Measurements from ENCODE around the gene PRKG1. TPM values are rescaled to one million over a fixed set of nuclear protein-coding genes. Genes with fewer than 3 reads are reported as not detected.

Gene PRKG1
- polyA plus RNA-seq, 1 donor (not counting 4 experiments of a cell fraction or from before 2014, with no cell fraction given), result 0.24 TPM

DNA sequence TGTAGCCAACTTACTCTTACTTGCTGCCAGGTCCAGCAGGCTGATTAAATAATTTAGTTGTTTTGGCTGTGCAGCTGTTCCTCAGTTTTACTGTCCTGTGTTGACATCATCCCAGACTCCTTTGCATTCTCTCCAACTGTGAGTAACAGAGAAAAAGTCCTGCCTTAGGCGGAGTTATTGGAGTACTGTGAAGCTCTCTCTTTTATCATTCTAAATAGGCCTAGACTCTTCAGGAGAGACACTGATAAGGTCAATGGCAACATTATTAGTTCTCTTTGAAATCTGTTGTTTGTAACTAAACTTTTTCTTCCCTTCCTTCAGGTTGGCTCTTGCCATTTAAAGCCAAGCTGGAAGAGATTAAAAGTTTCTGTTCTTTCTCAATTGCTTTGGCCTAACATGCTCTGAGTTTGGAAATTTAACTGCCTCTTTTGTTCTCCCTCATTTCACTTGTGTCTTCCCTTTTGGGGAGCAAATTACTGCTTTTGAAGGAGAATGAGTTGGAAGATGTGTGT lies 840.8 kb downstream of the PRKG1 start:
- FAIRE-seq, result no peak

GRCh38 chr10:51918440-51918839 lies 844.2 kb downstream of the PRKG1 start:
- H4K20me1 ChIP-seq (ENCODE audit: control insufficient read depth, extremely low read depth, insufficient read depth, low read length), result no peaks in the 10 kb centered on the region
- no peaks in the 10 kb centered on the region for H3K4me1 ChIP-seq (ENCODE audit: control insufficient read depth, extremely low read depth, insufficient read depth, low read length)
- H3K9me1 ChIP-seq (ENCODE audit: control insufficient read depth, extremely low read depth, insufficient read depth, low read length), result no peaks in the 10 kb centered on the region
- no peak overlapping the region for H3K27ac ChIP-seq (ENCODE audit: control insufficient read depth, insufficient read depth, low read length)
- H3K9me3 ChIP-seq (ENCODE audit: control insufficient read depth, low read depth, low read length), result no peaks in the 10 kb centered on the region
- no peak overlapping the region for H3K4me3 ChIP-seq (ENCODE audit: control insufficient read depth in 2 of 3, extremely low read depth in 1 of 3, insufficient read depth in 2 of 3, low read depth in 1 of 3, low read length in 3 of 3)
- no peak overlapping the region for H3K9ac ChIP-seq (ENCODE audit: control insufficient read depth, extremely low read depth, insufficient read depth, low read length)
- FAIRE-seq (no peak), DNase-seq (ENCODE audit: low read depth, low spot score) (no peak)
- H3K4me2 ChIP-seq (ENCODE audit: control insufficient read depth, extremely low read depth, insufficient read depth, low read depth, low read length), result no peak overlapping the region
- H3K27me3 ChIP-seq (ENCODE audit: control insufficient read depth, extremely low read depth, insufficient read depth, low read length), result no peaks in the 10 kb centered on the region
- TF ChIP-seq CTCF (optimal IDR thresholded peaks at IDR 0.05 in 1 of 3, IDR thresholded peaks at IDR 0.05 in 1 of 3, conservative IDR thresholded peaks at IDR 0.05 in 1 of 3; ENCODE audit: extremely low read depth in 1 of 3, insufficient read depth in 2 of 3, low read length in 3 of 3), result no peak
- TF ChIP-seq EZH2 (IDR thresholded peaks at IDR 0.05; ENCODE audit: low read length), result no peak
- H3K79me2 ChIP-seq (ENCODE audit: control insufficient read depth, insufficient read depth, low read length), result no peaks in the 10 kb centered on the region
- dilution Hi-C loops (cut with MboI; ENCODE audit: extremely low pct_ligation_motif_present, low sequenced_read_pairs), result no loop called here
- H3K36me3 ChIP-seq (ENCODE audit: control insufficient read depth in 2 of 2, extremely low read depth in 1 of 2, insufficient read depth in 2 of 2, low read length in 2 of 2), result no peaks in the 10 kb centered on the region
- no peak overlapping the region for H2AFZ ChIP-seq (ENCODE audit: control insufficient read depth, low read length)

More for the DNA sequence above, 840.8 kb downstream of the PRKG1 start:
- Histone ChIP-seq H3K9me1 (ENCODE audit: control insufficient read depth, extremely low read depth, insufficient read depth, low read length) (no peaks in the 10 kb centered on the region), H3K4me3 (ENCODE audit: control insufficient read depth in 2 of 3, extremely low read depth in 1 of 3, insufficient read depth in 2 of 3, low read depth in 1 of 3, low read length in 3 of 3) (no peak overlapping the region), H3K9me3 (ENCODE audit: control insufficient read depth, low read depth, low read length) (no peaks in the 10 kb centered on the region), H3K27ac (ENCODE audit: control insufficient read depth, insufficient read depth, low read length) (no peak overlapping the region), H3K27me3 (ENCODE audit: control insufficient read depth, extremely low read depth, insufficient read depth, low read length) (no peaks in the 10 kb centered on the region), H3K4me2 (ENCODE audit: control insufficient read depth, extremely low read depth, insufficient read depth, low read depth, low read length) (no peak overlapping the region), H4K20me1 (ENCODE audit: control insufficient read depth, extremely low read depth, insufficient read depth, low read length) (no peaks in the 10 kb centered on the region), H2AFZ (ENCODE audit: control insufficient read depth, low read length) (no peak overlapping the region), H3K79me2 (ENCODE audit: control insufficient read depth, insufficient read depth, low read length) (no peaks in the 10 kb centered on the region), H3K4me1 (ENCODE audit: control insufficient read depth, extremely low read depth, insufficient read depth, low read length) (no peaks in the 10 kb centered on the region), H3K36me3 (ENCODE audit: control insufficient read depth in 2 of 2, extremely low read depth in 1 of 2, insufficient read depth in 2 of 2, low read length in 2 of 2) (no peaks in the 10 kb centered on the region), H3K9ac (ENCODE audit: control insufficient read depth, extremely low read depth, insufficient read depth, low read length) (no peak overlapping the region)
- no peak for DNase-seq (ENCODE audit: low read depth, low spot score)
- dilution Hi-C loops (cut with MboI; ENCODE audit: extremely low pct_ligation_motif_present, low sequenced_read_pairs), result no loop called here
- TF ChIP-seq CTCF (optimal IDR thresholded peaks at IDR 0.05 in 1 of 3, IDR thresholded peaks at IDR 0.05 in 1 of 3, conservative IDR thresholded peaks at IDR 0.05 in 1 of 3; ENCODE audit: extremely low read depth in 1 of 3, insufficient read depth in 2 of 3, low read length in 3 of 3) (no peak), EZH2 (IDR thresholded peaks at IDR 0.05; ENCODE audit: low read length) (no peak)

All from keratinocyte (primary cell).